K562 (cell line): ENCODE measurements around the gene MTHFD2. TPM values are rescaled to one million over a fixed set of nuclear protein-coding genes. Genes with fewer than 3 reads are reported as not detected.

ENCODE experiments used
- CHD7 ChIP-seq: fragments of 200-600 bp; sonication (generic); IDR thresholded peaks from one replicate; pipeline ENCODE4 v1.6.1; 2012; ENCODE audit warnings: mild to moderate bottlenecking, low read depth, low read length, inconsistent platforms
- CREM ChIP-seq: IDR thresholded peaks from 2 replicates; pipeline ENCODE4 v1.6.1; 2014; ENCODE audit warnings: antibody characterized with exemption, low read depth
- HLTF ChIP-seq: fragments of 450-650 bp; IDR thresholded peaks from 2 replicates; pipeline ENCODE4 v1.6.1; 2016
- HOXB6 ChIP-seq: fragments of 250-450 bp; sonication (Bioruptor Pico); IDR thresholded peaks from 2 replicates; pipeline ENCODE4 v1.5.1; 2022; ENCODE audit warnings: mild to moderate bottlenecking, borderline replicate concordance
- JUNB ChIP-seq: fragments of 450-650 bp; formaldehyde crosslinking; conservative IDR thresholded peaks from 2 replicates; pipeline ENCODE4 v1.4.0; 2020; ENCODE audit warnings: mild to moderate bottlenecking
- KDM4B ChIP-seq, 2 experiments: fragments of 450-650 bp in 1 of 2; sonication (generic) in 1 of 2; IDR thresholded peaks; 2 replicates each; pipeline ENCODE4 v1.6.1; 2016 to 2017; ENCODE audit warnings: borderline replicate concordance in 2 of 2, antibody characterized with exemption in 1 of 2, low read depth in 1 of 2, mild to moderate bottlenecking in 1 of 2
- PATZ1 ChIP-seq: fragments of 250-450 bp; sonication (Bioruptor Pico); IDR thresholded peaks from 2 replicates; pipeline ENCODE4 v1.5.0; 2020; ENCODE audit warnings: mild to moderate bottlenecking, borderline replicate concordance
- SAP30 ChIP-seq: fragments of 200-600 bp; sonication (generic); IDR thresholded peaks from 2 replicates; pipeline ENCODE4 v1.6.1; 2012; ENCODE audit warnings: borderline replicate concordance, low read depth, mild to moderate bottlenecking, moderate library complexity, low read length, control low read depth, inconsistent platforms; ENCODE audit not compliant: insufficient read depth, poor library complexity, severe bottlenecking
- TBP ChIP-seq: optimal IDR thresholded peaks from 2 replicates; pipeline ENCODE3; 2011; ENCODE audit warnings: low read depth, low read length, improper control_type of control experiment
- TCFL5 ChIP-seq: fragments of 250-450 bp; sonication (Bioruptor Pico); conservative IDR thresholded peaks from 2 replicates; pipeline ENCODE4 v1.6.1; 2021; ENCODE audit warnings: mild to moderate bottlenecking, moderate library complexity, matching md5 sums
- ZFP1 ChIP-seq: fragments of 450-650 bp; formaldehyde crosslinking; IDR thresholded peaks from 2 replicates; pipeline ENCODE4 v1.4.0; 2020; ENCODE audit warnings: mild to moderate bottlenecking, mixed read lengths
- ZNF253 ChIP-seq: fragments of 250-450 bp; sonication (Bioruptor Pico); conservative IDR thresholded peaks from 2 replicates; pipeline ENCODE4 v1.6.1; 2021; ENCODE audit warnings: mild to moderate bottlenecking
- ZNF3 ChIP-seq: fragments of 250-450 bp; sonication (Bioruptor Pico); IDR thresholded peaks from 2 replicates; pipeline ENCODE4 v1.5.0; 2021; ENCODE audit warnings: mild to moderate bottlenecking, moderate library complexity
- polyA plus RNA-seq, 8 experiments: library from polyadenylated mRNA; depleted of rRNA in 4 of 8; stranded (reverse) in 5 of 8; unstranded in 3 of 8; fragments of >200 nt; fragmentation: Nextera tagmentation in 2 of 8; fragmentation: Illumina TruSeq in 1 of 8; extraction: Ambion mirVana in 2 of 8; extraction: Trizol in 1 of 8; gene quantifications; 2 replicates each; pipeline versions ENCODE4 v1.2.1 to v1.2.3, GENCODE V29; 2011 to 2014; ENCODE audit warnings: inconsistent platforms in 1 of 8, missing spikeins in 1 of 8
- total RNA-seq, 7 experiments: library from RNA; depleted of rRNA in 6 of 7; stranded (reverse); fragments of >200 nt in 6 of 7; fragmentation: Illumina TruSeq in 2 of 7; extraction: Trizol in 2 of 7; gene quantifications; 2 replicates each; pipeline versions ENCODE4 v1.2.1 to v1.2.3, GENCODE V29; 2011 to 2021; ENCODE audit warnings: low replicate concordance in 1 of 7

The MTHFD2 gene
- total and polyA plus RNA-seq, 9 of the 15 experiments (the other 6 are each of a cell fraction or from before 2014, with no cell fraction given) = 113 to 520 (median 234) TPM

GRCh38 chr2:74178211-74179062 lies 20.0 kb upstream of the MTHFD2 start, which contains the start of gene MOB1A (continued):
- no peak for TF ChIP-seq CHD7
- TF ChIP-seq CREM = peak; percentile 31; the same call in 1 of the 2 replicates
- no peak for TF ChIP-seq JUNB (CRISPR knock-in tag)
- TF ChIP-seq TBP = peak; percentile 82
- TF ChIP-seq ZNF3 (CRISPR knock-in tag) = no peak
- no peak for TF ChIP-seq TCFL5
- TF ChIP-seq ZNF253 (CRISPR knock-in tag) = no peak
- no peak for TF ChIP-seq HLTF
- no peak for TF ChIP-seq KDM4B (IDR thresholded peaks at IDR 0.05; ENCODE audit: borderline replicate concordance in 2 of 2, low read depth in 1 of 2)
- TF ChIP-seq PATZ1 = no peak
- TF ChIP-seq SAP30 = peak; percentile 49
- no peak for TF ChIP-seq HOXB6 (CRISPR knock-in tag)
- TF ChIP-seq ZFP1 (CRISPR knock-in tag) = no peak
